Activated CD4-positive, alpha-beta T cell treated with anti-CD3 and anti-CD28 coated beads, Interleukin-2, amount 10 ng/mL, durations not matched to agents 7 days and 5 days (primary cell): ENCODE data around the gene GLS. TPM values are rescaled to one million over a fixed set of nuclear protein-coding genes. Genes with fewer than 3 reads are reported as not detected.

Experiments
- CTCF ChIA-PET: fragments of 350-600 bp; sonication (Branson Sonifier 250); formaldehyde crosslinking; loops from one replicate; lab custom pipeline; 2021; ENCODE audit warnings: antibody characterized with exemption; lab: Charles Lee
- POLR2A ChIA-PET: fragments of 350-600 bp; sonication (Branson Sonifier 250); formaldehyde crosslinking; loops from one replicate; lab custom pipeline; 2021; ENCODE audit warnings: antibody characterized with exemption; lab: Charles Lee
- DNase-seq: peaks from one replicate; pipeline ENCODE4 v3.0.0-alpha.2; 2020
- H3K27ac Mint-ChIP-seq: one replicate; pipeline ENCODE4 v1.8.0; 2021; ENCODE audit warnings: mild to moderate bottlenecking, moderate library complexity, mixed read lengths
- H3K27me3 Mint-ChIP-seq: one replicate; pipeline ENCODE4 v1.8.0; 2021; ENCODE audit warnings: mixed read lengths
- H3K36me3 Mint-ChIP-seq: one replicate; pipeline ENCODE4 v1.8.0; 2021; ENCODE audit warnings: low read depth, mixed read lengths
- H3K4me1 Mint-ChIP-seq: one replicate; pipeline ENCODE4 v1.8.0; 2021; ENCODE audit warnings: mixed read lengths
- H3K4me3 Mint-ChIP-seq: one replicate; pipeline ENCODE4 v1.8.0; 2021; ENCODE audit warnings: mild to moderate bottlenecking, moderate library complexity, mixed read lengths
- H3K9me3 Mint-ChIP-seq: one replicate; pipeline ENCODE4 v1.8.0; 2021; ENCODE audit warnings: mixed read lengths
- total RNA-seq, 2 experiments: library from RNA; stranded (reverse); gene quantifications; one replicate each; pipeline ENCODE4 v1.2.3, GENCODE V29; 2021

Gene GLS
- total RNA-seq, 2 experiments from 2014 or later, result 142 to 155 TPM

- Mint-ChIP-seq H3K27ac (peak overlapping the region; percentile 57), H3K27me3 (no peaks in the 10 kb centered on the region), H3K4me1 (peaks cover 79% of the 10 kb centered on the region), H3K36me3 (peaks cover 80% of the 10 kb centered on the region), H3K4me3 (peak overlapping the region; percentile 68), H3K9me3 (peaks cover 27% of the 10 kb centered on the region)
- CTCF ChIA-PET, result interaction anchor here (0.8 to 0.9 kb wide), 2 partner anchors 23 to 36 kb away, joined by 3 read pairs; no protein-coding TSS in a partner anchor
- no peak for DNase-seq
- POLR2A ChIA-PET, result no interaction called here
These were observed 126.6 kb downstream of the GLS start for GRCh38 chr2:191006997-191007783.

- H3K36me3 Mint-ChIP-seq, result peaks cover 70% of the 10 kb centered on the region
These were observed 127.7 kb downstream of the GLS start for GRCh38 chr2:191008286-191008685.

GRCh38 chr2:191009541-191010374, 129.1 kb downstream of the GLS start:
- peak overlapping the region; percentile 75 for H3K4me3 Mint-ChIP-seq
- H3K9me3 Mint-ChIP-seq, result peaks cover 13% of the 10 kb centered on the region
- peak overlapping the region; percentile 70 for H3K27ac Mint-ChIP-seq
- peaks cover 53% of the 10 kb centered on the region for H3K4me1 Mint-ChIP-seq
- CTCF ChIA-PET, result no interaction called here
- DNase-seq, result no peak
- POLR2A ChIA-PET, result no interaction called here
- no peaks in the 10 kb centered on the region for H3K27me3 Mint-ChIP-seq
- H3K36me3 Mint-ChIP-seq, result peaks cover 55% of the 10 kb centered on the region

More at GRCh38 chr2:191008286-191008685, 127.7 kb downstream of the GLS start:
- Mint-ChIP-seq H3K9me3 (peaks cover 25% of the 10 kb centered on the region), H3K27ac (peak overlapping the region; percentile 63), H3K4me1 (peaks cover 68% of the 10 kb centered on the region), H3K4me3 (peak overlapping the region; percentile 68), H3K27me3 (no peaks in the 10 kb centered on the region)
- POLR2A ChIA-PET, result no interaction called here
- DNase-seq, result no peak
- CTCF ChIA-PET, result interaction anchor here (0.9 kb wide), 1 partner anchor 104 kb away, joined by 3 read pairs; no protein-coding TSS in a partner anchor

- ChIA-PET CTCF (interaction anchor here (1.2 to 1.8 kb wide), 5 partner anchors 9 to 248 kb away, joined by 3 to 5 read pairs (median 3); no protein-coding TSS in a partner anchor), POLR2A (interaction anchor here (0.6 to 2.7 kb wide), 7 partner anchors 8 to 927 kb away, joined by 3 to 19 read pairs (median 4); no protein-coding TSS in a partner anchor)
- H3K9me3 Mint-ChIP-seq, result peaks cover 15% of the 10 kb centered on the region
- H3K4me1 Mint-ChIP-seq, result peaks cover 41% of the 10 kb centered on the region
- H3K27me3 Mint-ChIP-seq, result no peaks in the 10 kb centered on the region
- DNase-seq, result peak; percentile 31
- no peak overlapping the region for H3K4me3 Mint-ChIP-seq
- peaks cover 47% of the 10 kb centered on the region for H3K36me3 Mint-ChIP-seq
- no peak overlapping the region for H3K27ac Mint-ChIP-seq
These were observed 130.6 kb downstream of the GLS start for GRCh38 chr2:191010887-191011885.

GRCh38 chr2:191012346-191012745, 131.7 kb downstream of the GLS start:
- peaks cover 16% of the 10 kb centered on the region for H3K9me3 Mint-ChIP-seq
- H3K4me3 Mint-ChIP-seq, result no peak overlapping the region
- H3K4me1 Mint-ChIP-seq, result peaks cover 40% of the 10 kb centered on the region
- H3K27me3 Mint-ChIP-seq, result no peaks in the 10 kb centered on the region
- CTCF ChIA-PET, result interaction anchor here (0.6 to 1.8 kb wide), 10 partner anchors 8 to 437 kb away, joined by 3 to 9 read pairs (median 4); no protein-coding TSS in a partner anchor
- no peak overlapping the region for H3K27ac Mint-ChIP-seq
- POLR2A ChIA-PET, result interaction anchor here (0.6 to 2.7 kb wide), 7 partner anchors 8 to 560 kb away, joined by 3 to 19 read pairs (median 5); no protein-coding TSS in a partner anchor
- peaks cover 41% of the 10 kb centered on the region for H3K36me3 Mint-ChIP-seq
- no peak for DNase-seq

GRCh38 chr2:191012845-191013681, 132.4 kb downstream of the GLS start:
- no peak for DNase-seq
- no peaks in the 10 kb centered on the region for H3K27me3 Mint-ChIP-seq
- no peak overlapping the region for H3K27ac Mint-ChIP-seq
- H3K4me1 Mint-ChIP-seq, result peaks cover 37% of the 10 kb centered on the region
- ChIA-PET POLR2A (interaction anchor here (0.5 to 2.7 kb wide), 7 partner anchors 7 to 560 kb away, joined by 3 to 19 read pairs (median 5); no protein-coding TSS in a partner anchor), CTCF (interaction anchor here (0.6 to 1.8 kb wide), 8 partner anchors 11 to 438 kb away, joined by 3 to 9 read pairs (median 4); no protein-coding TSS in a partner anchor)
- H3K4me3 Mint-ChIP-seq, result no peak overlapping the region
- H3K36me3 Mint-ChIP-seq, result peaks cover 34% of the 10 kb centered on the region
- peaks cover 16% of the 10 kb centered on the region for H3K9me3 Mint-ChIP-seq

- POLR2A ChIA-PET, result interaction anchor here (2.7 kb wide), 1 partner anchor 9 kb away, joined by 19 read pairs; no protein-coding TSS in a partner anchor
- DNase-seq, result no peak
- H3K27me3 Mint-ChIP-seq, result no peaks in the 10 kb centered on the region
- H3K27ac Mint-ChIP-seq, result no peak overlapping the region
- peaks cover 38% of the 10 kb centered on the region for H3K4me1 Mint-ChIP-seq
- CTCF ChIA-PET, result interaction anchor here (0.8 to 0.9 kb wide), 2 partner anchors 16 to 132 kb away, joined by 3 read pairs; no protein-coding TSS in a partner anchor
- H3K9me3 Mint-ChIP-seq, result peaks cover 12% of the 10 kb centered on the region
- peaks cover 29% of the 10 kb centered on the region for H3K36me3 Mint-ChIP-seq
- H3K4me3 Mint-ChIP-seq, result no peak overlapping the region
These were observed 133.0 kb downstream of the GLS start for GRCh38 chr2:191013682-191013931.

- Mint-ChIP-seq H3K27ac (no peak within 1 kb of the TSS), H3K4me3 (no peak within 1 kb of the TSS), H3K9me3 (peaks cover 12% of the 10 kb centered on the region), H3K4me1 (peaks cover 40% of the 10 kb centered on the region), H3K27me3 (no peaks in the 10 kb centered on the region), H3K36me3 (peaks cover 25% of the 10 kb centered on the region)
- ChIA-PET CTCF (interaction anchor here (0.8 to 1.4 kb wide), 5 partner anchors 12 to 142 kb away, joined by 3 to 6 read pairs (median 3); no protein-coding TSS in a partner anchor), POLR2A (interaction anchor here (0.6 to 2.7 kb wide), 7 partner anchors 9 to 50 kb away, joined by 3 to 19 read pairs (median 4); no protein-coding TSS in a partner anchor)
- peak; percentile 95 for DNase-seq
These were observed 133.5 kb downstream of the GLS start, which contains the start of gene STAT1 for GRCh38 chr2:191013932-191014652. STAT1 (minus strand) TSS chr2:191014171; CDS start chr2:191010003, 4,168 bp downstream.

- peak; percentile 36 for DNase-seq
These were observed 134.0 kb downstream of the GLS start for GRCh38 chr2:191014653-191015020.

More at GRCh38 chr2:191014653-191015020, 134.0 kb downstream of the GLS start:
- CTCF ChIA-PET, result interaction anchor here (0.8 to 1.4 kb wide), 5 partner anchors 12 to 141 kb away, joined by 3 to 6 read pairs (median 3); no protein-coding TSS in a partner anchor
- Mint-ChIP-seq H3K27ac (no peak overlapping the region), H3K9me3 (peaks cover 12% of the 10 kb centered on the region), H3K4me3 (no peak overlapping the region), H3K36me3 (peaks cover 20% of the 10 kb centered on the region), H3K4me1 (peaks cover 42% of the 10 kb centered on the region), H3K27me3 (no peaks in the 10 kb centered on the region)
- POLR2A ChIA-PET, result interaction anchor here (0.6 to 0.8 kb wide), 6 partner anchors 8 to 49 kb away, joined by 3 to 6 read pairs (median 4); no protein-coding TSS in a partner anchor
